Activated naive CD8-positive, alpha-beta T cell (primary cell): Measurements from ENCODE around the gene FBXO38.
A peak's percentile ranks its signal among the peaks of the same experiment; 100 is the strongest.

Source experiments
- H3K27ac Mint-ChIP-seq: one replicate; pipeline ENCODE4 v1.8.0; 2021; ENCODE audit warnings: mixed read lengths
- H3K27me3 Mint-ChIP-seq: one replicate; pipeline ENCODE4 v1.8.0; 2021; ENCODE audit warnings: mixed read lengths
- H3K36me3 Mint-ChIP-seq: one replicate; pipeline ENCODE4 v1.8.0; 2021; ENCODE audit warnings: mixed read lengths
- H3K4me1 Mint-ChIP-seq: one replicate; pipeline ENCODE4 v1.8.0; 2021; ENCODE audit warnings: low read depth, mixed read lengths
- H3K4me3 Mint-ChIP-seq: one replicate; pipeline ENCODE4 v1.8.0; 2021; ENCODE audit warnings: mild to moderate bottlenecking, mixed read lengths
- H3K9me3 Mint-ChIP-seq: one replicate; pipeline ENCODE4 v1.8.0; 2021; ENCODE audit warnings: low read depth, mixed read lengths

The FBXO38 gene

GRCh38 chr5:148383564-148384379 lies at the start of gene FBXO38:
Gene FBXO38 (plus strand): TSS chr5:148383958. CDS start chr5:148394777, 10,819 bp downstream.
- peaks cover under 1% of the 10 kb centered on the region for H3K9me3 Mint-ChIP-seq
- H3K4me3 Mint-ChIP-seq, result peak within 1 kb of the TSS; percentile 96
- H3K36me3 Mint-ChIP-seq, result peaks cover 9% of the 10 kb centered on the region
- peak within 1 kb of the TSS; percentile 99 for H3K27ac Mint-ChIP-seq
- H3K4me1 Mint-ChIP-seq, result peaks cover 72% of the 10 kb centered on the region
- H3K27me3 Mint-ChIP-seq, result no peaks in the 10 kb centered on the region

GRCh38 chr5:148335259-148335658 lies 48.5 kb upstream of the FBXO38 start, which contains the start of gene SPINK9:
Gene SPINK9 (plus strand): TSS chr5:148335559. CDS start chr5:148335614, 55 bp downstream.
- Mint-ChIP-seq H3K36me3 (peaks cover 11% of the 10 kb centered on the region), H3K27me3 (peaks cover 2% of the 10 kb centered on the region), H3K9me3 (peaks cover 6% of the 10 kb centered on the region), H3K4me1 (no peaks in the 10 kb centered on the region), H3K4me3 (no peak within 1 kb of the TSS), H3K27ac (no peak within 1 kb of the TSS)

- H3K27me3 Mint-ChIP-seq, result no peaks in the 10 kb centered on the region
- no peak overlapping the region for H3K4me3 Mint-ChIP-seq
- H3K4me1 Mint-ChIP-seq, result no peaks in the 10 kb centered on the region
- H3K36me3 Mint-ChIP-seq, result peaks cover 10% of the 10 kb centered on the region
- no peaks in the 10 kb centered on the region for H3K9me3 Mint-ChIP-seq
- no peak overlapping the region for H3K27ac Mint-ChIP-seq
Observed at GRCh38 chr5:148336704-148337435, 46.9 kb upstream of the FBXO38 start.

GRCh38 chr5:148342371-148343045 lies 41.2 kb upstream of the FBXO38 start:
- H3K27ac Mint-ChIP-seq, result no peak overlapping the region
- H3K27me3 Mint-ChIP-seq, result no peaks in the 10 kb centered on the region
- H3K4me3 Mint-ChIP-seq, result no peak overlapping the region
- no peaks in the 10 kb centered on the region for H3K9me3 Mint-ChIP-seq
- H3K36me3 Mint-ChIP-seq, result peaks cover 6% of the 10 kb centered on the region
- no peaks in the 10 kb centered on the region for H3K4me1 Mint-ChIP-seq

- Mint-ChIP-seq H3K27ac (no peak overlapping the region), H3K9me3 (no peaks in the 10 kb centered on the region), H3K4me1 (no peaks in the 10 kb centered on the region), H3K27me3 (no peaks in the 10 kb centered on the region), H3K36me3 (peaks cover 6% of the 10 kb centered on the region), H3K4me3 (no peak overlapping the region)
Observed at GRCh38 chr5:148343046-148343407, 40.7 kb upstream of the FBXO38 start.

GRCh38 chr5:148343603-148344487 lies 39.9 kb upstream of the FBXO38 start:
- H3K4me1 Mint-ChIP-seq, result no peaks in the 10 kb centered on the region
- H3K4me3 Mint-ChIP-seq, result no peak overlapping the region
- no peak overlapping the region for H3K27ac Mint-ChIP-seq
- H3K27me3 Mint-ChIP-seq, result no peaks in the 10 kb centered on the region
- no peaks in the 10 kb centered on the region for H3K9me3 Mint-ChIP-seq
- peaks cover 6% of the 10 kb centered on the region for H3K36me3 Mint-ChIP-seq

- H3K27me3 Mint-ChIP-seq, result no peaks in the 10 kb centered on the region
- no peaks in the 10 kb centered on the region for H3K4me1 Mint-ChIP-seq
- H3K9me3 Mint-ChIP-seq, result no peaks in the 10 kb centered on the region
- peaks cover 2% of the 10 kb centered on the region for H3K36me3 Mint-ChIP-seq
- no peak overlapping the region for H3K4me3 Mint-ChIP-seq
- no peak overlapping the region for H3K27ac Mint-ChIP-seq
Observed at GRCh38 chr5:148347706-148348105, 36.1 kb upstream of the FBXO38 start.

GRCh38 chr5:148352696-148353095 lies 31.1 kb upstream of the FBXO38 start:
- Mint-ChIP-seq H3K4me1 (no peaks in the 10 kb centered on the region), H3K9me3 (no peaks in the 10 kb centered on the region), H3K27me3 (no peaks in the 10 kb centered on the region), H3K36me3 (peaks cover 2% of the 10 kb centered on the region), H3K4me3 (no peak overlapping the region), H3K27ac (no peak overlapping the region)

- no peaks in the 10 kb centered on the region for H3K4me1 Mint-ChIP-seq
- H3K4me3 Mint-ChIP-seq, result no peak overlapping the region
- no peaks in the 10 kb centered on the region for H3K27me3 Mint-ChIP-seq
- H3K9me3 Mint-ChIP-seq, result no peaks in the 10 kb centered on the region
- H3K36me3 Mint-ChIP-seq, result peaks cover 2% of the 10 kb centered on the region
- no peak overlapping the region for H3K27ac Mint-ChIP-seq
Observed at GRCh38 chr5:148353634-148354033, 30.1 kb upstream of the FBXO38 start.

GRCh38 chr5:148364343-148364742 lies 19.4 kb upstream of the FBXO38 start:
- peaks cover 8% of the 10 kb centered on the region for H3K36me3 Mint-ChIP-seq
- H3K27me3 Mint-ChIP-seq, result no peaks in the 10 kb centered on the region
- H3K4me3 Mint-ChIP-seq, result no peak overlapping the region
- no peak overlapping the region for H3K27ac Mint-ChIP-seq
- no peaks in the 10 kb centered on the region for H3K4me1 Mint-ChIP-seq
- H3K9me3 Mint-ChIP-seq, result peaks cover 12% of the 10 kb centered on the region

GRCh38 chr5:148368299-148368698 lies 15.5 kb upstream of the FBXO38 start:
- Mint-ChIP-seq H3K36me3 (peaks cover 15% of the 10 kb centered on the region), H3K9me3 (peaks cover 12% of the 10 kb centered on the region), H3K4me3 (no peak overlapping the region), H3K27me3 (no peaks in the 10 kb centered on the region), H3K27ac (no peak overlapping the region), H3K4me1 (no peaks in the 10 kb centered on the region)

GRCh38 chr5:148372166-148372725 lies 11.5 kb upstream of the FBXO38 start:
- peaks cover 12% of the 10 kb centered on the region for H3K9me3 Mint-ChIP-seq
- no peak overlapping the region for H3K4me3 Mint-ChIP-seq
- no peaks in the 10 kb centered on the region for H3K27me3 Mint-ChIP-seq
- H3K4me1 Mint-ChIP-seq, result no peaks in the 10 kb centered on the region
- H3K36me3 Mint-ChIP-seq, result peaks cover 17% of the 10 kb centered on the region
- H3K27ac Mint-ChIP-seq, result no peak overlapping the region

- no peak overlapping the region for H3K27ac Mint-ChIP-seq
- H3K9me3 Mint-ChIP-seq, result peaks cover 11% of the 10 kb centered on the region
Observed at GRCh38 chr5:148372893-148373292, 10.9 kb upstream of the FBXO38 start.

More at GRCh38 chr5:148372893-148373292, 10.9 kb upstream of the FBXO38 start:
- Mint-ChIP-seq H3K4me1 (no peaks in the 10 kb centered on the region), H3K4me3 (no peak overlapping the region), H3K27me3 (no peaks in the 10 kb centered on the region), H3K36me3 (peaks cover 21% of the 10 kb centered on the region)
